Stimulated activated CD8-positive, alpha-beta memory T cell treated with anti-CD3 and anti-CD28 coated beads, Interleukin-2, amount 100 ng/mL, for 1 hour (primary cell): Measurements from ENCODE around the gene TMEM42.
A peak's percentile ranks its signal among the peaks of the same experiment; 100 is the strongest.
"Not testable (repeated sequence)": the region's sequence is repeated elsewhere in the genome, so short reads cannot be mapped to it uniquely, and the experiment has no call there.

Source experiments
- DNase-seq, 2 donors: peaks; one replicate each; pipeline ENCODE4 v3.0.0-alpha.2; 2020; ENCODE audit warnings: low read depth in 2 of 2

The TMEM42 gene

GRCh38 chr3:44861412-44862225, at the start of gene TMEM42:
TMEM42 (plus strand) TSS chr3:44861912; CDS start chr3:44861925, 13 bp downstream.
- DNase-seq: peak; percentile 72 to 82

- DNase-seq: no peak
Measured at GRCh38 chr3:44814751-44815150, 47.0 kb upstream of the TMEM42 start.

- DNase-seq: not testable (repeated sequence)
Measured at GRCh38 chr3:44816334-44816733, 45.4 kb upstream of the TMEM42 start.

- DNase-seq: not testable (repeated sequence)
Measured at GRCh38 chr3:44821206-44821605, 40.5 kb upstream of the TMEM42 start.

- DNase-seq: no peak
Measured at GRCh38 chr3:44825264-44825925, 36.3 kb upstream of the TMEM42 start.

GRCh38 chr3:44827196-44827595, 34.5 kb upstream of the TMEM42 start:
- DNase-seq: no peak

- DNase-seq: no peak
Measured at GRCh38 chr3:44831232-44831631, 30.5 kb upstream of the TMEM42 start.

- DNase-seq: no peak
Measured at GRCh38 chr3:44832032-44832431, 29.7 kb upstream of the TMEM42 start.

GRCh38 chr3:44832965-44833364, 28.7 kb upstream of the TMEM42 start:
- no peak for DNase-seq

GRCh38 chr3:44833394-44833793, 28.3 kb upstream of the TMEM42 start:
- no peak for DNase-seq

GRCh38 chr3:44835684-44836083, 26.0 kb upstream of the TMEM42 start:
- no peak for DNase-seq

GRCh38 chr3:44842376-44842775, 19.3 kb upstream of the TMEM42 start:
- DNase-seq: no peak

- DNase-seq: no peak
Measured at GRCh38 chr3:44845528-44846520, 15.9 kb upstream of the TMEM42 start.

GRCh38 chr3:44848634-44849033, 13.1 kb upstream of the TMEM42 start:
- no peak for DNase-seq

- DNase-seq: not testable (repeated sequence)
Measured at GRCh38 chr3:44856663-44857062, 5.0 kb upstream of the TMEM42 start.

- DNase-seq: no peak
Measured at GRCh38 chr3:44860117-44860516, 1.6 kb upstream of the TMEM42 start.

- peak in 1 of 2 donors; percentile 6 for DNase-seq
Measured at GRCh38 chr3:44862226-44862637, 520 bp downstream of the TMEM42 start.

- no peak for DNase-seq
Measured at GRCh38 chr3:44865272-44866035, 3.7 kb downstream of the TMEM42 start.

GRCh38 chr3:44867421-44868111, 5.9 kb downstream of the TMEM42 start:
- no peak for DNase-seq

GRCh38 chr3:44870375-44871061, 8.8 kb downstream of the TMEM42 start:
- no peak for DNase-seq
